Breast epithelium (tissue), 4 donors: ENCODE measurements around the gene PEMT. TPM values are rescaled to one million over a fixed set of nuclear protein-coding genes. Genes with fewer than 3 reads are reported as not detected.

ENCODE experiments used
- DNase-seq, 2 donors: peaks; one replicate each; pipeline ENCODE4 v3.0.0-alpha.2; 2019; ENCODE audit warnings: low spot score in 2 of 2
- H3K27ac ChIP-seq, 2 donors: fragments of 200-600 bp; sonication (generic) in 1 of 2; one replicate each; pipeline ENCODE4 v1.5.1; 2016 to 2019; ENCODE audit warnings: mild to moderate bottlenecking in 1 of 2
- H3K27me3 ChIP-seq, 2 donors: fragments of 200-600 bp; sonication (generic) in 1 of 2; one replicate each; pipeline versions ENCODE4 v1.5.1 to v1.6.0; 2017 to 2019; ENCODE audit warnings: control low read depth in 1 of 2, mild to moderate bottlenecking in 1 of 2
- H3K36me3 ChIP-seq: fragments of 200-600 bp; one replicate; pipeline ENCODE4 v1.5.1; 2019
- H3K4me1 ChIP-seq, 2 donors: fragments of 200-600 bp; sonication (generic); one replicate each; pipeline ENCODE4 v1.5.1; 2016 to 2019; ENCODE audit warnings: control low read depth in 1 of 2
- H3K4me3 ChIP-seq, 3 donors: fragments of 200-600 bp; sonication (generic); 1 replicate in 2 of 3; 2 replicates in 1 of 3; pipeline ENCODE4 v1.5.1; 2016 to 2019; ENCODE audit warnings: mild to moderate bottlenecking in 3 of 3, moderate library complexity in 2 of 3
- H3K9me3 ChIP-seq, 2 donors: fragments of 200-600 bp; sonication (generic) in 1 of 2; one replicate each; pipeline ENCODE4 v1.5.1; 2016 to 2019; ENCODE audit warnings: control low read depth in 1 of 2
- POLR2A ChIP-seq: fragments of 450-650 bp; IDR thresholded peaks from one replicate; pipeline ENCODE4 v1.6.1; 2016; ENCODE audit warnings: antibody characterized with exemption, mild to moderate bottlenecking, moderate library complexity
- POLR2AphosphoS5 ChIP-seq, 3 donors: sonication (generic); formaldehyde crosslinking; IDR thresholded peaks; one replicate each; pipeline ENCODE4 v1.6.1; 2017; ENCODE audit warnings: antibody characterized with exemption in 3 of 3
- intact Hi-C: fragments of 100-400 bp; cut with DNase I; formaldehyde crosslinking; loops from one replicate; pipeline ENCODE4 v1.15.1; 2023; ENCODE audit warnings: low total_unique reads
- total RNA-seq, 3 donors: library from RNA; depleted of rRNA; stranded (reverse); fragments of >200 nt; gene quantifications; one replicate each; pipeline ENCODE4 v1.1.0, GENCODE V29; 2016
- TF ChIP-seq, protein P1 (sequence below), 3 donors: fragments of 450-650 bp; IDR thresholded peaks; one replicate each; pipeline ENCODE4 v1.5.1; 2016 to 2017; ENCODE audit warnings: antibody characterized with exemption in 3 of 3, mild to moderate bottlenecking in 3 of 3, moderate library complexity in 3 of 3

PEMT gene
- total RNA-seq, 3 donors from 2014 or later, result 37.3 to 151 (median 52.4) TPM

DNA sequence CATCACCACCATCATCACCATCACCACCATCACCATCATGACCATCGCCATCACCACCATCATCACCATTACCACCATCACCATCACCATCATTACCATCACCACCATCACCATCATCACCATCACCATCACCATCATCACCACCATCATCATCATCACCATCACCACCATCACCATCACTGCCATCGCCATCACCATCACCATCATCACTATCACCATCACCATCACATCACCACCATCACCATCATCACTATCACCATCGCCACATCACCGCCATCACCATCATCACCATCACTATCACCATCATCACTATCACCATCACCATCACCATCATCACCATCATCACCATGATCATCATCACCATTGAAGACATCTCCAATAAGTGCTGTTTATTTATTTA is 131.5 kb downstream of the PEMT start:
- Histone ChIP-seq H3K4me1 (no peaks in the 10 kb centered on the region), H3K9me3 (no peaks in the 10 kb centered on the region), H3K4me3 (no peak overlapping the region), H3K27ac (no peak overlapping the region), H3K36me3 (no peaks in the 10 kb centered on the region), H3K27me3 (no peaks in the 10 kb centered on the region)
- DNase-seq, result no peak
- intact Hi-C loops, result no loop called here
- TF ChIP-seq POLR2AphosphoS5 (IDR thresholded peaks at IDR 0.05) (no peak), POLR2A (no peak)
- TF ChIP-seq, protein P1, sequence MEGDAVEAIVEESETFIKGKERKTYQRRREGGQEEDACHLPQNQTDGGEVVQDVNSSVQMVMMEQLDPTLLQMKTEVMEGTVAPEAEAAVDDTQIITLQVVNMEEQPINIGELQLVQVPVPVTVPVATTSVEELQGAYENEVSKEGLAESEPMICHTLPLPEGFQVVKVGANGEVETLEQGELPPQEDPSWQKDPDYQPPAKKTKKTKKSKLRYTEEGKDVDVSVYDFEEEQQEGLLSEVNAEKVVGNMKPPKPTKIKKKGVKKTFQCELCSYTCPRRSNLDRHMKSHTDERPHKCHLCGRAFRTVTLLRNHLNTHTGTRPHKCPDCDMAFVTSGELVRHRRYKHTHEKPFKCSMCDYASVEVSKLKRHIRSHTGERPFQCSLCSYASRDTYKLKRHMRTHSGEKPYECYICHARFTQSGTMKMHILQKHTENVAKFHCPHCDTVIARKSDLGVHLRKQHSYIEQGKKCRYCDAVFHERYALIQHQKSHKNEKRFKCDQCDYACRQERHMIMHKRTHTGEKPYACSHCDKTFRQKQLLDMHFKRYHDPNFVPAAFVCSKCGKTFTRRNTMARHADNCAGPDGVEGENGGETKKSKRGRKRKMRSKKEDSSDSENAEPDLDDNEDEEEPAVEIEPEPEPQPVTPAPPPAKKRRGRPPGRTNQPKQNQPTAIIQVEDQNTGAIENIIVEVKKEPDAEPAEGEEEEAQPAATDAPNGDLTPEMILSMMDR (IDR thresholded peaks at IDR 0.05), result no peak

DNA sequence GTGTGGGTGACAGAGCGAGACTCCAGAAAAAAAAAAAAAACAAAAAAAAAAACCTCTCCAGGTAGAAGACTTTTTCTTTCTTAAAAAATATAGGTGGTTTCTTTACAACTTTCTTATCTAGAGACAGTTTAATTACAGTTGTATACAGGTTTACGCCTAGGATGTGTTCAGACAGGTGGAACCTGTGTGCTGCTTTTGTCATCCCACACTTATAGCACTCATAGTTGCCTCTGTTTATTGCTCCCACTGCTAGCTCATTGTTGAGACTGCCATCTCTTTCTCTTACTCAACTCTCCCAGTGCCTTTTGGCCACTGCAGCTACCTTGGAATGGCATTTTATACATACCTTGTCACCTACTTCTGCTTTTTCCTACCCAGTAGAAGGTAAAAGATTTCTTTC is 133.8 kb downstream of the PEMT start:
- Histone ChIP-seq H3K36me3 (no peaks in the 10 kb centered on the region), H3K4me3 (no peak overlapping the region), H3K9me3 (no peaks in the 10 kb centered on the region), H3K27ac (no peak overlapping the region), H3K27me3 (no peaks in the 10 kb centered on the region), H3K4me1 (no peaks in the 10 kb centered on the region)
- TF ChIP-seq POLR2AphosphoS5 (IDR thresholded peaks at IDR 0.05) (no peak), POLR2A (no peak)
- TF ChIP-seq, protein P1 (IDR thresholded peaks at IDR 0.05), result no peak
- intact Hi-C loops, result no loop called here
- DNase-seq, result no peak

DNA sequence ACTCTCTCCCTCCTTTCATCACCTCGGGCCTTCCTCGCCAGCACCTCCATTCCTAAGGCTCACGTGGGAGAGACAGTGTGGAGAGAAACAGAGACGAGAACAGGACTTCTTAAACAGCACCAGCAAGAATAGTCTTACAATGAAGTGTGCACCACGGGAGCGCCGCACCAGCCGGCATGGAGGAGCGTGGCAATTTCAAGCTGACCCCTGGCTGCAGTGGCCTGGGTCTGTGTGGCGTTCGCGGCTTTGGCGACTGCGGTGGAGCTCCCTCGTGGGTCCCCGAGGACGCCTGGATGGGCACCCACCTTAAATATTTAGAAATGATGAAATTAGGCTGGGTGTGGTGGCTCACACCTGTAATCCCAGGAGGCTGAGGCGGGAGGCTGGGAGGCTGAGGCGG is 135.3 kb downstream of the PEMT start:
- no peak overlapping the region for H3K4me3 ChIP-seq
- no peaks in the 10 kb centered on the region for H3K9me3 ChIP-seq
- no peaks in the 10 kb centered on the region for H3K27me3 ChIP-seq
- TF ChIP-seq, protein P1 (IDR thresholded peaks at IDR 0.05), result no peak
- no peak for TF ChIP-seq POLR2AphosphoS5 (IDR thresholded peaks at IDR 0.05)
- no peak for TF ChIP-seq POLR2A
- no peaks in the 10 kb centered on the region for H3K4me1 ChIP-seq
- no peaks in the 10 kb centered on the region for H3K36me3 ChIP-seq
- intact Hi-C loops, result no loop called here
- H3K27ac ChIP-seq, result no peak overlapping the region
- DNase-seq, result no peak

Other genes starting within 250 kb of the PEMT start
- gene MED9, start 114.7 kb downstream of the PEMT start, total RNA-seq, result 10 to 100 TPM; 13.4 to 22.5 (median 20.0) TPM
- gene RASD1, start 95.3 kb downstream of the PEMT start, total RNA-seq, result 100 to 1,000 TPM in 1 of 3 donors, 10 to 100 TPM in 2; 64.0 to 140 (median 75.0) TPM
- 10 to 100 TPM in 2 of 3 donors, 1 to 10 TPM in 1; 5.6 to 25.6 (median 20.6) TPM for gene RAI1, start 89.8 kb upstream of the PEMT start, total RNA-seq
- 100 to 1,000 TPM in 1 of 3 donors, 10 to 100 TPM in 2; 39.0 to 119 (median 81.3) TPM for gene SREBF1, start 245.3 kb upstream of the PEMT start, total RNA-seq